Common myeloid progenitor, CD34-positive (primary cell): Measurements from ENCODE around the gene GNAT2. TPM values are rescaled to one million over a fixed set of nuclear protein-coding genes. Genes with fewer than 3 reads are reported as not detected.
A peak's percentile ranks its signal among the peaks of the same experiment; 100 is the strongest.
"Not testable (repeated sequence)": the region's sequence is repeated elsewhere in the genome, so short reads cannot be mapped to it uniquely, and the experiment has no call there.

Experiments used
- CTCF ChIA-PET: fragments of 350-600 bp; sonication (Branson Sonifier 250); formaldehyde crosslinking; loops from one replicate; lab custom pipeline; 2021; ENCODE audit warnings: antibody characterized with exemption; lab: Charles Lee
- POLR2A ChIA-PET: fragments of 350-600 bp; sonication (Branson Sonifier 250); formaldehyde crosslinking; loops from one replicate; lab custom pipeline; 2021; ENCODE audit warnings: antibody characterized with exemption; lab: Charles Lee
- DNase-seq, 3 donors: peaks; one replicate each; pipeline versions ENCODE4 v3.0.0 to v3.0.0-alpha.2; 2013
- H3K27ac ChIP-seq, 2 experiments: 1 replicate in 1 of 2; 2 replicates in 1 of 2; pipeline ENCODE4 v1.7.0; 2013; ENCODE audit warnings: inconsistent platforms in 2 of 2, low read length in 2 of 2, mild to moderate bottlenecking in 2 of 2, low read depth in 1 of 2, moderate library complexity in 1 of 2; ENCODE audit not compliant: severe bottlenecking in 2 of 2, insufficient read depth in 1 of 2, poor library complexity in 1 of 2
- H3K27me3 ChIP-seq, 5 experiments: replicated peaks in 2 of 5; 1 replicate in 3 of 5; 2 replicates in 2 of 5; pipeline versions ENCODE4 v1.6.1 to v1.7.0; 2013; ENCODE audit warnings: low read length in 4 of 5, mild to moderate bottlenecking in 2 of 5, moderate library complexity in 2 of 5, inconsistent platforms in 1 of 5; ENCODE audit not compliant: insufficient read depth in 5 of 5, control insufficient read depth in 4 of 5
- H3K36me3 ChIP-seq, 4 experiments: 1 replicate in 2 of 4; 2 replicates in 2 of 4; pipeline versions ENCODE4 v1.6.1 to v1.7.0; 2013; ENCODE audit warnings: low read length in 3 of 4, control low read depth in 1 of 4, mild to moderate bottlenecking in 1 of 4; ENCODE audit not compliant: control insufficient read depth in 4 of 4, insufficient read depth in 4 of 4
- H3K4me1 ChIP-seq, 4 experiments: 1 replicate in 3 of 4; 2 replicates in 1 of 4; pipeline versions ENCODE4 v1.6.1 to v1.7.1; 2013; ENCODE audit warnings: low read length in 3 of 4, mild to moderate bottlenecking in 3 of 4, control low read depth in 1 of 4, inconsistent platforms in 1 of 4, moderate library complexity in 1 of 4; ENCODE audit not compliant: control insufficient read depth in 4 of 4, insufficient read depth in 4 of 4; ENCODE audit errors: control extremely low read depth in 1 of 4
- H3K4me3 ChIP-seq, 7 experiments: 1 replicate in 4 of 7; 2 replicates in 3 of 7; pipeline versions ENCODE4 v1.5.1 to v1.7.0; 2013; ENCODE audit warnings: mild to moderate bottlenecking in 7 of 7, low read length in 6 of 7, moderate library complexity in 6 of 7, inconsistent platforms in 2 of 7, low read depth in 2 of 7, control low read depth in 1 of 7; ENCODE audit not compliant: insufficient read depth in 4 of 7, control insufficient read depth in 1 of 7; ENCODE audit errors: extremely low read depth in 1 of 7
- H3K9me3 ChIP-seq, 5 experiments: 1 replicate in 4 of 5; 2 replicates in 1 of 5; pipeline versions ENCODE4 v1.6.1 to v1.7.1; 2013; ENCODE audit warnings: low read length in 4 of 5, mild to moderate bottlenecking in 2 of 5, inconsistent platforms in 1 of 5, low read depth in 1 of 5, moderate library complexity in 1 of 5; ENCODE audit not compliant: control insufficient read depth in 4 of 5, insufficient read depth in 2 of 5; ENCODE audit errors: control extremely low read depth in 1 of 5
- WGBS: methylation state at CpG from one replicate; pipeline ENCODE4 v1.1.5; 2013; ENCODE audit not compliant: insufficient coverage; 5-methylcytosine and 5-hydroxymethylcytosine counted together
- polyA plus RNA-seq: library from polyadenylated mRNA; unstranded; fragments of 120-200 nt; gene quantifications from one replicate; pipeline ENCODE4 v1.2.1, GENCODE V29; 2013

GNAT2 gene
- 0.07 TPM for polyA plus RNA-seq

GRCh38 chr1:109619576-109620400, at the start of gene GNAT2, which contains the start of gene AMPD2:
Gene GNAT2, minus strand, starts transcription at chr1:109619616. Its CDS starts 6,746 bp downstream, at chr1:109612870.
Gene AMPD2, plus strand, starts transcription at chr1:109619837. Its CDS starts 1,339 bp downstream, at chr1:109621176.
- ChIA-PET CTCF (interaction anchor here (0.5 to 25.8 kb wide), 12 partner anchors 9 to 408 kb away, joined by 3 to 430 read pairs (median 4); partner anchors contain the start of genes GNAI3 and GPR61), POLR2A (interaction anchor here (0.6 to 2.0 kb wide), 4 partner anchors 9 to 73 kb away, joined by 4 to 14 read pairs (median 4); partner anchors contain the start of gene GNAI3)
- Histone ChIP-seq H3K36me3 (no peaks in the 10 kb centered on the region), H3K27me3 (no peaks in the 10 kb centered on the region), H3K9me3 (no peaks in the 10 kb centered on the region), H3K4me3 (peak within 1 kb of the TSS; percentile 76 to 97 (median 93)), H3K4me1 (peaks cover 51 to 87% (median 74%) of the 10 kb centered on the region in 4 experiments), H3K27ac (peak within 1 kb of the TSS; percentile 97 to 99)
- 0% methylated on average over 41 of the region's 47 CpGs for WGBS
- peak; percentile 75 to 90 (median 88) for DNase-seq

- Histone ChIP-seq H3K4me3 (peak overlapping the region; percentile 27 to 76 (median 48)), H3K27ac (peak overlapping the region in 1 of 2 experiments; percentile 14), H3K9me3 (no peaks in the 10 kb centered on the region), H3K4me1 (peaks cover 0 to 25% (median 19%) of the 10 kb centered on the region in 4 experiments), H3K36me3 (peaks cover 0 to 2% (median 0%) of the 10 kb centered on the region in 4 experiments), H3K27me3 (no peaks in the 10 kb centered on the region)
- WGBS: 14% methylated on average over 16 of the region's 26 CpGs
- DNase-seq: no peak
- ChIA-PET POLR2A (no interaction called here), CTCF (interaction anchor here (0.7 to 1.6 kb wide), 6 partner anchors 11 to 108 kb away, joined by 3 to 7 read pairs (median 5); partner anchors contain the start of gene GSTM4)
Measured at GRCh38 chr1:109668123-109668775, 48.8 kb upstream of the GNAT2 start.

GRCh38 chr1:109667452-109668122, 48.2 kb upstream of the GNAT2 start, which contains the start of gene GSTM2:
Gene GSTM2, plus strand, starts transcription at chr1:109668057. Its CDS starts 59 bp downstream, at chr1:109668116.
- Histone ChIP-seq H3K4me3 (peak within 1 kb of the TSS; percentile 27 to 76 (median 48)), H3K4me1 (peaks cover 0 to 25% (median 19%) of the 10 kb centered on the region in 4 experiments), H3K9me3 (no peaks in the 10 kb centered on the region), H3K36me3 (no peaks in the 10 kb centered on the region), H3K27ac (peak within 1 kb of the TSS in 1 of 2 experiments; percentile 29), H3K27me3 (no peaks in the 10 kb centered on the region)
- WGBS: 15% methylated on average over 10 of the region's 22 CpGs
- ChIA-PET POLR2A (no interaction called here), CTCF (interaction anchor here (0.6 to 1.6 kb wide), 5 partner anchors 10 to 153 kb away, joined by 3 to 7 read pairs (median 4); partner anchors contain the start of gene GSTM4)
- DNase-seq: peak; percentile 78 to 85 (median 82)

GRCh38 chr1:109664671-109665070, 45.3 kb upstream of the GNAT2 start:
- DNase-seq: no peak
- no CpG with 5 or more reads among the region's 1 CpG for WGBS
- Histone ChIP-seq H3K36me3 (peaks cover 0 to 10% (median 6%) of the 10 kb centered on the region in 4 experiments), H3K9me3 (no peaks in the 10 kb centered on the region), H3K4me3 (no peak overlapping the region), H3K4me1 (peaks cover 3 to 25% (median 21%) of the 10 kb centered on the region in 4 experiments), H3K27me3 (no peaks in the 10 kb centered on the region), H3K27ac (no peak overlapping the region)
- POLR2A ChIA-PET: no interaction called here
- CTCF ChIA-PET: no interaction called here

GRCh38 chr1:109661391-109661790, 42.0 kb upstream of the GNAT2 start:
- ChIA-PET POLR2A (no interaction called here), CTCF (interaction anchor here (1.2 to 15.1 kb wide), 3 partner anchors 11 to 120 kb away, joined by 3 to 233 read pairs (median 27); no protein-coding TSS in a partner anchor)
- Histone ChIP-seq H3K4me1 (peaks cover 3 to 24% (median 20%) of the 10 kb centered on the region in 4 experiments), H3K9me3 (no peaks in the 10 kb centered on the region), H3K27me3 (no peaks in the 10 kb centered on the region), H3K27ac (no peak overlapping the region), H3K4me3 (no peak overlapping the region), H3K36me3 (peaks cover 0 to 23% (median 7%) of the 10 kb centered on the region in 4 experiments)
- WGBS: 86% methylated on average over 2 of the region's 2 CpGs
- no peak for DNase-seq

GRCh38 chr1:109660691-109661026, 41.2 kb upstream of the GNAT2 start:
- peaks cover 3 to 31% (median 24%) of the 10 kb centered on the region in 4 experiments for H3K4me1 ChIP-seq
- WGBS: 67% methylated on average over 1 of the region's 4 CpGs
- DNase-seq, H3K9me3 ChIP-seq, POLR2A ChIA-PET, H3K4me3 ChIP-seq, H3K27me3 ChIP-seq, H3K27ac ChIP-seq: not testable (repeated sequence)
- CTCF ChIA-PET: interaction anchor here (5.3 to 15.1 kb wide), 2 partner anchors 11 to 23 kb away, joined by 27 to 233 read pairs; no protein-coding TSS in a partner anchor
- peaks cover 0 to 23% (median 7%) of the 10 kb centered on the region in 4 experiments for H3K36me3 ChIP-seq
